GM23248 (cell line): ENCODE results near the gene PTPN1.

Experiments used
- EZH2 ChIP-seq: fragments of 200-600 bp; sonication (generic); IDR thresholded peaks from 2 replicates; pipeline ENCODE4 v1.6.1; 2018; ENCODE audit warnings: antibody characterized with exemption, mild to moderate bottlenecking; ENCODE audit not compliant: insufficient read depth, poor library complexity, severe bottlenecking
- EZH2phosphoT487 ChIP-seq: fragments of 200-600 bp; sonication (generic); IDR thresholded peaks from 2 replicates; pipeline ENCODE4 v1.6.1; 2018; ENCODE audit warnings: antibody characterized with exemption, moderate library complexity, mild to moderate bottlenecking, low read depth; ENCODE audit not compliant: insufficient read depth

- TF ChIP-seq EZH2phosphoT487 = no peak
- no peak for TF ChIP-seq EZH2
Measured at GRCh38 chr20:50499938-50500337, 10.2 kb upstream of the PTPN1 start.
